ENCODE measurements around the gene HBB. TPM values are rescaled to one million over a fixed set of nuclear protein-coding genes. Genes with fewer than 3 reads are reported as not detected.

HBB gene
- polyA plus RNA-seq, 2 of the 4 experiments (the other 2 are of a cell fraction) = not detected

- ATAC-seq = no peak
- CTCF ChIA-PET = interaction anchor here (0.6 kb wide), 1 partner anchor 571 kb away, joined by 4 read pairs; no protein-coding TSS in a partner anchor
- H3K9me3 ChIP-seq = no peaks in the 10 kb centered on the region
- POLR2A ChIA-PET = no interaction called here
- no peak overlapping the region for H3K4me2 ChIP-seq
- no peak for FAIRE-seq
- H3K4me3 ChIP-seq = no peak overlapping the region
- WGBS (ENCODE audit: missing lambda C conversion rate) = 0% methylated on average over 2 of the region's 2 CpGs
- TF ChIP-seq ZFP36 (IDR thresholded peaks at IDR 0.05; ENCODE audit: borderline replicate concordance, partially characterized antibody) (no peak), RFX5 (IDR thresholded peaks at IDR 0.05) (no peak), CBX8 (IDR thresholded peaks at IDR 0.05) (no peak), MAFK (IDR thresholded peaks at IDR 0.05; ENCODE audit: partially characterized antibody) (no peak), CTCF (IDR thresholded peaks at IDR 0.05) (no peak), SMC3 (IDR thresholded peaks at IDR 0.05) (no peak), E2F6 (IDR thresholded peaks at IDR 0.05; ENCODE audit: borderline replicate concordance, low read depth) (no peak), GATA3 (IDR thresholded peaks at IDR 0.05; ENCODE audit: borderline replicate concordance) (no peak), CHD4 (IDR thresholded peaks at IDR 0.05; ENCODE audit: borderline replicate concordance) (no peak), ZSCAN20 (CRISPR knock-in tag; IDR thresholded peaks at IDR 0.05) (no peak), HES2 (IDR thresholded peaks at IDR 0.05) (no peak), EP300 (IDR thresholded peaks at IDR 0.05) (no peak), RNF2 (IDR thresholded peaks at IDR 0.05; ENCODE audit: borderline replicate concordance, low read depth) (no peak), FOSL2 (IDR thresholded peaks at IDR 0.05) (no peak), FOSL2 (CRISPR knock-in tag; IDR thresholded peaks at IDR 0.05) (no peak), HOXB13 (CRISPR knock-in tag; IDR thresholded peaks at IDR 0.05; ENCODE audit: low read depth) (no peak), TFCP2L1 (CRISPR knock-in tag; IDR thresholded peaks at IDR 0.05) (no peak), PBX3 (IDR thresholded peaks at IDR 0.05) (no peak)
- no peak overlapping the region for H3K27ac ChIP-seq
- DNase-seq (ENCODE audit: low read depth in 1 of 2, low spot score in 1 of 2) = no peak
- no peaks in the 10 kb centered on the region for H3K4me1 ChIP-seq
Observed at GRCh38 chr11:5188201-5188600, 38.7 kb downstream of the HBB start.

- H3K9me3 ChIP-seq = no peaks in the 10 kb centered on the region
- FAIRE-seq (no peak), DNase-seq (ENCODE audit: low read depth in 1 of 2, low spot score in 1 of 2) (no peak), ATAC-seq (no peak)
- no peak overlapping the region for H3K27ac ChIP-seq
- ChIA-PET POLR2A (no interaction called here), CTCF (no interaction called here)
- TF ChIP-seq HOXB13 (CRISPR knock-in tag; IDR thresholded peaks at IDR 0.05; ENCODE audit: low read depth) (no peak), CTCF (IDR thresholded peaks at IDR 0.05) (no peak)
- H3K4me3 ChIP-seq = no peak overlapping the region
- 27% methylated on average over 10 of the region's 10 CpGs for WGBS (ENCODE audit: missing lambda C conversion rate)
- no peaks in the 10 kb centered on the region for H3K4me1 ChIP-seq
- no peak overlapping the region for H3K4me2 ChIP-seq
Observed at GRCh38 chr11:5178046-5178837, 48.6 kb downstream of the HBB start.

Other genes with a start within 250 kb of the HBB start
- gene OR51L1, start 232.2 kb downstream of the HBB start, polyA plus RNA-seq (2011; rRNA removed) = not detected in 2 replicates
- gene OR51L1, start 232.2 kb downstream of the HBB start, polyA plus RNA-seq (2017; fragmentation: RNase III; extraction: RNeasy Plus Mini Kit Qiagen cat#74134 plus additional on column Dnase treatment) = not detected in 3 replicates
- not detected in 2 replicates for gene OR52J3, start 180.5 kb downstream of the HBB start, polyA plus RNA-seq (2011; rRNA removed)
- gene OR52J3, start 180.5 kb downstream of the HBB start, polyA plus RNA-seq (2017; fragmentation: RNase III; extraction: RNeasy Plus Mini Kit Qiagen cat#74134 plus additional on column Dnase treatment) = not detected in 3 replicates
- gene OR52E2, start 167.4 kb downstream of the HBB start, polyA plus RNA-seq (2011; rRNA removed) = not detected in 2 replicates
- gene OR52E2, start 167.4 kb downstream of the HBB start, polyA plus RNA-seq (2017; fragmentation: RNase III; extraction: RNeasy Plus Mini Kit Qiagen cat#74134 plus additional on column Dnase treatment) = not detected in 3 replicates
- gene OR52E1, start 157.5 kb downstream of the HBB start, polyA plus RNA-seq (2011; rRNA removed) = not detected in 2 replicates
- not detected in 3 replicates for gene OR52E1, start 157.5 kb downstream of the HBB start, polyA plus RNA-seq (2017; fragmentation: RNase III; extraction: RNeasy Plus Mini Kit Qiagen cat#74134 plus additional on column Dnase treatment)
- gene OR52A5, start 88.7 kb downstream of the HBB start, polyA plus RNA-seq (2011; rRNA removed) = not detected in 2 replicates
- not detected in 3 replicates for gene OR52A5, start 88.7 kb downstream of the HBB start, polyA plus RNA-seq (2017; fragmentation: RNase III; extraction: RNeasy Plus Mini Kit Qiagen cat#74134 plus additional on column Dnase treatment)
- gene OR52A1, start 72.3 kb downstream of the HBB start, polyA plus RNA-seq (2011; rRNA removed) = not detected in 2 replicates
- gene OR52A1, start 72.3 kb downstream of the HBB start, polyA plus RNA-seq (2017; fragmentation: RNase III; extraction: RNeasy Plus Mini Kit Qiagen cat#74134 plus additional on column Dnase treatment) = not detected in 3 replicates
- gene OR51V1, start 26.4 kb downstream of the HBB start, polyA plus RNA-seq (2011; rRNA removed) = not detected in 2 replicates
- not detected in 3 replicates for gene OR51V1, start 26.4 kb downstream of the HBB start, polyA plus RNA-seq (2017; fragmentation: RNase III; extraction: RNeasy Plus Mini Kit Qiagen cat#74134 plus additional on column Dnase treatment)
- gene HBD, start 7.4 kb upstream of the HBB start, polyA plus RNA-seq (2011; rRNA removed) = not detected in 2 replicates
- not detected in 3 replicates for gene HBD, start 7.4 kb upstream of the HBB start, polyA plus RNA-seq (2017; fragmentation: RNase III; extraction: RNeasy Plus Mini Kit Qiagen cat#74134 plus additional on column Dnase treatment)
- gene HBG1, start 22.8 kb upstream of the HBB start, polyA plus RNA-seq (2011; rRNA removed) = not detected in 2 replicates
- gene HBG1, start 22.8 kb upstream of the HBB start, polyA plus RNA-seq (2017; fragmentation: RNase III; extraction: RNeasy Plus Mini Kit Qiagen cat#74134 plus additional on column Dnase treatment) = not detected in 3 replicates
- not detected in 2 replicates for gene HBG2, start 27.7 kb upstream of the HBB start, polyA plus RNA-seq (2011; rRNA removed)
- gene HBG2, start 27.7 kb upstream of the HBB start, polyA plus RNA-seq (2017; fragmentation: RNase III; extraction: RNeasy Plus Mini Kit Qiagen cat#74134 plus additional on column Dnase treatment) = not detected in 3 replicates
- 0.24 and 0.32 TPM in 2 replicates for gene HBE1, start 42.9 kb upstream of the HBB start, polyA plus RNA-seq (2011; rRNA removed)
- gene HBE1, start 42.9 kb upstream of the HBB start, polyA plus RNA-seq (2017; fragmentation: RNase III; extraction: RNeasy Plus Mini Kit Qiagen cat#74134 plus additional on column Dnase treatment) = 0.10 TPM in 1 of 3 replicates, not detected in the others
- 0.11 TPM in 1 of 2 replicates, not detected in the other for gene OR51B4, start 74.9 kb upstream of the HBB start, polyA plus RNA-seq (2011; rRNA removed)
- gene OR51B4, start 74.9 kb upstream of the HBB start, polyA plus RNA-seq (2017; fragmentation: RNase III; extraction: RNeasy Plus Mini Kit Qiagen cat#74134 plus additional on column Dnase treatment) = not detected in 3 replicates
- gene OR51B2, start 97.2 kb upstream of the HBB start, polyA plus RNA-seq (2011; rRNA removed) = not detected in 2 replicates
- gene OR51B2, start 97.2 kb upstream of the HBB start, polyA plus RNA-seq (2017; fragmentation: RNase III; extraction: RNeasy Plus Mini Kit Qiagen cat#74134 plus additional on column Dnase treatment) = not detected in 3 replicates
- 0.09 and 0.19 TPM in 2 replicates for gene OR51B5, start 116.5 kb upstream of the HBB start, polyA plus RNA-seq (2011; rRNA removed)
- 0.06 to 0.10 TPM in 2 of 3 replicates, not detected in the other for gene OR51B5, start 116.5 kb upstream of the HBB start, polyA plus RNA-seq (2017; fragmentation: RNase III; extraction: RNeasy Plus Mini Kit Qiagen cat#74134 plus additional on column Dnase treatment)
- gene OR51B6, start 124.4 kb upstream of the HBB start, polyA plus RNA-seq (2011; rRNA removed) = not detected in 2 replicates
- gene OR51B6, start 124.4 kb upstream of the HBB start, polyA plus RNA-seq (2017; fragmentation: RNase III; extraction: RNeasy Plus Mini Kit Qiagen cat#74134 plus additional on column Dnase treatment) = not detected in 3 replicates
- not detected in 2 replicates for gene OR51M1, start 156.7 kb upstream of the HBB start, polyA plus RNA-seq (2011; rRNA removed)
- gene OR51M1, start 156.7 kb upstream of the HBB start, polyA plus RNA-seq (2017; fragmentation: RNase III; extraction: RNeasy Plus Mini Kit Qiagen cat#74134 plus additional on column Dnase treatment) = not detected in 3 replicates
- gene OR51Q1, start 195.0 kb upstream of the HBB start, polyA plus RNA-seq (2011; rRNA removed) = not detected in 2 replicates
- not detected in 3 replicates for gene OR51Q1, start 195.0 kb upstream of the HBB start, polyA plus RNA-seq (2017; fragmentation: RNase III; extraction: RNeasy Plus Mini Kit Qiagen cat#74134 plus additional on column Dnase treatment)
- gene OR51I1, start 214.4 kb upstream of the HBB start, polyA plus RNA-seq (2011; rRNA removed) = not detected in 2 replicates
- gene OR51I1, start 214.4 kb upstream of the HBB start, polyA plus RNA-seq (2017; fragmentation: RNase III; extraction: RNeasy Plus Mini Kit Qiagen cat#74134 plus additional on column Dnase treatment) = not detected in 3 replicates
- gene OR51I2, start 222.3 kb upstream of the HBB start, polyA plus RNA-seq (2011; rRNA removed) = not detected in 2 replicates
- not detected in 3 replicates for gene OR51I2, start 222.3 kb upstream of the HBB start, polyA plus RNA-seq (2017; fragmentation: RNase III; extraction: RNeasy Plus Mini Kit Qiagen cat#74134 plus additional on column Dnase treatment)

All from A549 (cell line).